WTC11 (cell line): Measurements from ENCODE around the gene IRAK2. TPM values are rescaled to one million over a fixed set of nuclear protein-coding genes. Genes with fewer than 3 reads are reported as not detected.
A peak's percentile ranks its signal among the peaks of the same experiment; 100 is the strongest.
"Not testable (repeated sequence)": the region's sequence is repeated elsewhere in the genome, so short reads cannot be mapped to it uniquely, and the experiment has no call there.

Experiments
- ATAC-seq: fragments of 200-7000 bp; cut with Tn5 transposase; 2 replicates; pipeline ENCODE4 v1.10.0; 2021; ENCODE audit warnings: mild to moderate bottlenecking, moderate library complexity
- CTCF ChIA-PET: fragments of 300-600 bp; sonication (Branson Sonifier 250); formaldehyde crosslinking; loops from one replicate; lab custom pipeline; 2021; ENCODE audit warnings: antibody characterized with exemption; lab: Charles Lee
- POLR2A ChIA-PET: fragments of 350-600 bp; sonication (Branson Sonifier 250); formaldehyde crosslinking; loops from one replicate; lab custom pipeline; 2021; ENCODE audit warnings: antibody characterized with exemption; lab: Charles Lee
- DNase-seq: peaks from one replicate; pipeline ENCODE4 v3.0.0; 2021; ENCODE audit warnings: low spot score
- H3K27ac Mint-ChIP-seq: 2 replicates; pipeline ENCODE4 v1.8.0; 2021; ENCODE audit warnings: mixed read lengths
- H3K27me3 Mint-ChIP-seq: 2 replicates; pipeline ENCODE4 v1.8.0; 2021; ENCODE audit warnings: low read depth, mild to moderate bottlenecking, moderate library complexity, mixed read lengths
- H3K36me3 Mint-ChIP-seq: 2 replicates; pipeline ENCODE4 v1.8.0; 2021; ENCODE audit warnings: mixed read lengths
- H3K4me1 Mint-ChIP-seq: 2 replicates; pipeline ENCODE4 v1.8.0; 2022; ENCODE audit warnings: mixed read lengths
- H3K4me3 Mint-ChIP-seq: 2 replicates; pipeline ENCODE4 v1.8.0; 2021; ENCODE audit warnings: mild to moderate bottlenecking, moderate library complexity, mixed read lengths
- H3K9me3 Mint-ChIP-seq: 2 replicates; pipeline ENCODE4 v1.8.0; 2021; ENCODE audit warnings: mixed read lengths
- ATF1 ChIP-seq: sonication (generic); formaldehyde crosslinking; IDR thresholded peaks from 2 replicates; pipeline ENCODE4 v1.8.1; 2023; ENCODE audit warnings: mild to moderate bottlenecking, moderate library complexity, missing genetic modification reagents
- ATF3 ChIP-seq: sonication (generic); formaldehyde crosslinking; conservative IDR thresholded peaks from 2 replicates; pipeline ENCODE4 v1.8.1; 2022; ENCODE audit warnings: mild to moderate bottlenecking, missing genetic modification reagents
- ATF6 ChIP-seq: sonication (generic); formaldehyde crosslinking; IDR thresholded peaks from 2 replicates; pipeline ENCODE4 v1.8.1; 2023; ENCODE audit warnings: mild to moderate bottlenecking, missing genetic modification reagents
- CREB1 ChIP-seq: sonication (generic); formaldehyde crosslinking; IDR thresholded peaks from 2 replicates; pipeline ENCODE4 v1.8.0; 2023; ENCODE audit warnings: mild to moderate bottlenecking, missing genetic modification reagents
- CREM ChIP-seq: sonication (generic); formaldehyde crosslinking; IDR thresholded peaks from 2 replicates; pipeline ENCODE4 v1.8.1; 2022; ENCODE audit warnings: mild to moderate bottlenecking, missing genetic modification reagents, moderate library complexity
- CTCF ChIP-seq: fragments of 200-600 bp; IDR thresholded peaks from 2 replicates; pipeline ENCODE4 v1.8.0; 2022; ENCODE audit warnings: antibody characterized with exemption
- FOXP1 ChIP-seq: sonication (generic); formaldehyde crosslinking; IDR thresholded peaks from 2 replicates; pipeline ENCODE4 v1.8.0; 2022; ENCODE audit warnings: missing genetic modification reagents, mild to moderate bottlenecking, moderate library complexity, borderline replicate concordance
- GABPB1 ChIP-seq: sonication (generic); formaldehyde crosslinking; IDR thresholded peaks from 2 replicates; pipeline ENCODE4 v1.8.1; 2023; ENCODE audit warnings: mild to moderate bottlenecking, missing genetic modification reagents
- HMGXB4 ChIP-seq: sonication (generic); formaldehyde crosslinking; IDR thresholded peaks from 2 replicates; pipeline ENCODE4 v1.8.1; 2023; ENCODE audit warnings: mild to moderate bottlenecking, moderate library complexity, missing genetic modification reagents
- NFATC4 ChIP-seq: fragments of 250-450 bp; sonication (Bioruptor Pico); IDR thresholded peaks from 2 replicates; pipeline ENCODE4 v1.9.0; 2021; ENCODE audit warnings: mild to moderate bottlenecking
- NFE2L1 ChIP-seq: sonication (generic); formaldehyde crosslinking; IDR thresholded peaks from 2 replicates; pipeline ENCODE4 v1.8.1; 2023; ENCODE audit warnings: missing genetic modification reagents
- OVOL2 ChIP-seq: fragments of 250-450 bp; sonication (Bioruptor Pico); IDR thresholded peaks from 2 replicates; pipeline ENCODE4 v1.9.0; 2021; ENCODE audit warnings: mild to moderate bottlenecking, borderline replicate concordance
- SMAD3 ChIP-seq: sonication (generic); formaldehyde crosslinking; IDR thresholded peaks from 2 replicates; pipeline ENCODE4 v1.8.0; 2022; ENCODE audit warnings: missing genetic modification reagents, mild to moderate bottlenecking, borderline replicate concordance
- TEAD4 ChIP-seq: sonication (generic); formaldehyde crosslinking; IDR thresholded peaks from 2 replicates; pipeline ENCODE4 v1.8.0; 2022; ENCODE audit warnings: mild to moderate bottlenecking, missing genetic modification reagents
- ZNF219 ChIP-seq: sonication (generic); formaldehyde crosslinking; IDR thresholded peaks from 2 replicates; pipeline ENCODE4 v1.8.0; 2023; ENCODE audit warnings: missing genetic modification reagents, mild to moderate bottlenecking, borderline replicate concordance
- ZNF532 ChIP-seq: fragments of 250-450 bp; sonication (Bioruptor Pico); IDR thresholded peaks from 2 replicates; pipeline ENCODE4 v1.9.0; 2021; ENCODE audit warnings: mild to moderate bottlenecking, borderline replicate concordance
- total RNA-seq: library from RNA; stranded (reverse); gene quantifications from 3 replicates; pipeline ENCODE4 v1.2.3, GENCODE V29; 2021

IRAK2 gene
- total RNA-seq, 1 experiment from 2014 or later, result 1.4 TPM

GRCh38 chr3:10262027-10262426 lies 97.3 kb downstream of the IRAK2 start:
- Mint-ChIP-seq H3K9me3 (no peaks in the 10 kb centered on the region), H3K36me3 (peaks cover 43% of the 10 kb centered on the region), H3K27me3 (no peaks in the 10 kb centered on the region), H3K4me3 (no peak overlapping the region), H3K4me1 (peaks cover 11% of the 10 kb centered on the region), H3K27ac (peak overlapping the region; percentile 39; the same call in 1 of the 2 replicates)
- no peak for TF ChIP-seq CREM (CRISPR knock-in tag)
- ATAC-seq, result no peak
- CTCF ChIA-PET, result interaction anchor here (1.1 to 1.2 kb wide), 2 partner anchors 18 to 42 kb away, joined by 3 to 4 read pairs; no protein-coding TSS in a partner anchor
- POLR2A ChIA-PET, result interaction anchor here (0.7 kb wide), 2 partner anchors 91 to 500 kb away, joined by 4 to 6 read pairs; no protein-coding TSS in a partner anchor
- DNase-seq, result no peak

GRCh38 chr3:10263646-10264363 lies 99.1 kb downstream of the IRAK2 start:
- Mint-ChIP-seq H3K36me3 (peaks cover 48% of the 10 kb centered on the region), H3K9me3 (no peaks in the 10 kb centered on the region), H3K27me3 (no peaks in the 10 kb centered on the region), H3K27ac (peak overlapping the region; percentile 75), H3K4me1 (peaks cover 11% of the 10 kb centered on the region), H3K4me3 (no peak overlapping the region)
- POLR2A ChIA-PET, result interaction anchor here (1.3 kb wide), 1 partner anchor 15 kb away, joined by 10 read pairs; the partner anchor contains the start of gene TATDN2
- CTCF ChIA-PET, result interaction anchor here (0.5 to 2.5 kb wide), 30 partner anchors 8 to 481 kb away, joined by 3 to 19 read pairs (median 4); partner anchors contain the start of genes SEC13 and TATDN2
- TF ChIP-seq CTCF (peak; percentile 59), SMAD3 (CRISPR knock-in tag) (no peak)
- peak; percentile 99 for ATAC-seq
- peak; percentile 79 for DNase-seq

- H3K36me3 Mint-ChIP-seq, result peaks cover 49% of the 10 kb centered on the region
- CTCF ChIA-PET, result interaction anchor here (0.6 kb wide), 1 partner anchor 13 kb away, joined by 3 read pairs; no protein-coding TSS in a partner anchor
- TF ChIP-seq ZNF219 (CRISPR knock-in tag), result no peak
- no peak for TF ChIP-seq NFE2L1 (CRISPR knock-in tag)
- no peak for TF ChIP-seq HMGXB4 (CRISPR knock-in tag)
- no peak for TF ChIP-seq ATF3 (CRISPR knock-in tag)
- no peak for TF ChIP-seq ZNF532
- TF ChIP-seq TEAD4, result no peak
- no peak for TF ChIP-seq GABPB1 (CRISPR knock-in tag)
- no peak for TF ChIP-seq ATF6 (CRISPR knock-in tag)
- no peak for TF ChIP-seq ATF1 (CRISPR knock-in tag)
- no peak for TF ChIP-seq FOXP1 (CRISPR knock-in tag)
- no peak for TF ChIP-seq OVOL2 (CRISPR knock-in tag)
- TF ChIP-seq CREB1 (CRISPR knock-in tag), result no peak
- TF ChIP-seq NFATC4 (CRISPR knock-in tag), result no peak
- no peaks in the 10 kb centered on the region for H3K27me3 Mint-ChIP-seq
- POLR2A ChIA-PET, result interaction anchor here (0.8 kb wide), 1 partner anchor 137 kb away, joined by 4 read pairs; no protein-coding TSS in a partner anchor
- no peaks in the 10 kb centered on the region for H3K9me3 Mint-ChIP-seq
- H3K4me1 Mint-ChIP-seq, result peaks cover 11% of the 10 kb centered on the region
- no peak overlapping the region for H3K27ac Mint-ChIP-seq
- no peak overlapping the region for H3K4me3 Mint-ChIP-seq
- DNase-seq, result no peak
- no peak for ATAC-seq
Observed at GRCh38 chr3:10265833-10266232, 101.1 kb downstream of the IRAK2 start.

GRCh38 chr3:10266936-10267335 lies 102.2 kb downstream of the IRAK2 start:
- H3K4me1 Mint-ChIP-seq, result peaks cover 11% of the 10 kb centered on the region
- H3K4me3 Mint-ChIP-seq, ATAC-seq, H3K27me3 Mint-ChIP-seq, DNase-seq, H3K27ac Mint-ChIP-seq, POLR2A ChIA-PET, H3K9me3 Mint-ChIP-seq: not testable (repeated sequence)
- peaks cover 50% of the 10 kb centered on the region for H3K36me3 Mint-ChIP-seq
- CTCF ChIA-PET, result interaction anchor here (0.6 kb wide), 1 partner anchor 55 kb away, joined by 3 read pairs; no protein-coding TSS in a partner anchor
